ENCODE data around the gene ZFP90.
A peak's percentile ranks its signal among the peaks of the same experiment; 100 is the strongest.

Gene ZFP90

DNA sequence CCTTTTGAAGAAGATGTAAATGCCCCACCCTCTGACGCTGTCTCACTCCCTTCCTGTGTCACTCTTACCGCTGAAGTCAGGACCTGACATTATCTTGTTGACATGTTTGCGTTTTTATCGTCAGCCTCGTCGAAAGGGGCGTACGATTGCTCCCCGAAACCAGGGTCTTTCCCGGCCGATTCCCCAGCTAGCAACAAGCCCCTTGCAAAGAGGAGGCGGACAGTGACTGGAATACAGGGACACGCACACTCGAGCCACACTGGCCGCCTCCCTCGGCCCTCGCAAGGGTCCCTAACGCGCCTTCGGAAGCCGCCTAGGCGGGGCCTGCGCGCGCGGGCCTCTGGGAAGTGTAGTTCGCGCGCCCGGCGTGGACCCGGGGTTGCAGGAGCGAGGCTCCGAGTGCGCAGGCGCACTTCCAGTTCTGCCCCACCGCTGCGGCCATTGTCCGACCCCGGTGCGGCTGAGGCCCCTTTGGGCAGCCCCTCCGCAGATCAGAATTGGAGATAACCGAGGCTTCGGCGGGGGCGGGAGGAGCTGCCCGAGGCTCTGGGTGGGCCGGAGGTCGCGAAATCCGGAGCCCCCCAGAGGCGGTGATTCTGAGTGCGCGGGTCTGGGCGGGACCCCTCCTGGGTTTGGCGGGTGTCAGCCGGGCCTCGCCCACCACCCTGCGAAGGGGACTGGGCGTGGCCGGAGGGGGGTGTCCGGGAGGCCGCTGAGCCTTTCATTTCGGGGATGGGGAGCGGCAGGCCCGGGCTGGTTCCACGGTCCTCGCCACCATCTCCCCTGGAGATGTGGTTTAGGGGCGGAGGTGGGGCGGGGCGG lies at the start of gene ZFP90:
ZFP90 (plus strand) TSS at position 412 of the 822 bp plus-strand sequence. CDS start 502 bp downstream, outside the sequence.
- H3K9ac ChIP-seq (ENCODE audit: low read length): peak within 1 kb of the TSS; percentile 80
- peak within 1 kb of the TSS; percentile 93 for H3K4me3 ChIP-seq (ENCODE audit: low read length)
- TF ChIP-seq, protein P1, sequence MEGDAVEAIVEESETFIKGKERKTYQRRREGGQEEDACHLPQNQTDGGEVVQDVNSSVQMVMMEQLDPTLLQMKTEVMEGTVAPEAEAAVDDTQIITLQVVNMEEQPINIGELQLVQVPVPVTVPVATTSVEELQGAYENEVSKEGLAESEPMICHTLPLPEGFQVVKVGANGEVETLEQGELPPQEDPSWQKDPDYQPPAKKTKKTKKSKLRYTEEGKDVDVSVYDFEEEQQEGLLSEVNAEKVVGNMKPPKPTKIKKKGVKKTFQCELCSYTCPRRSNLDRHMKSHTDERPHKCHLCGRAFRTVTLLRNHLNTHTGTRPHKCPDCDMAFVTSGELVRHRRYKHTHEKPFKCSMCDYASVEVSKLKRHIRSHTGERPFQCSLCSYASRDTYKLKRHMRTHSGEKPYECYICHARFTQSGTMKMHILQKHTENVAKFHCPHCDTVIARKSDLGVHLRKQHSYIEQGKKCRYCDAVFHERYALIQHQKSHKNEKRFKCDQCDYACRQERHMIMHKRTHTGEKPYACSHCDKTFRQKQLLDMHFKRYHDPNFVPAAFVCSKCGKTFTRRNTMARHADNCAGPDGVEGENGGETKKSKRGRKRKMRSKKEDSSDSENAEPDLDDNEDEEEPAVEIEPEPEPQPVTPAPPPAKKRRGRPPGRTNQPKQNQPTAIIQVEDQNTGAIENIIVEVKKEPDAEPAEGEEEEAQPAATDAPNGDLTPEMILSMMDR (IDR thresholded peaks at IDR 0.05; ENCODE audit: low read depth, low read length): no peak
- TF ChIP-seq EZH2phosphoT487 (IDR thresholded peaks at IDR 0.05; ENCODE audit: low read depth): no peak
- H3K36me3 ChIP-seq (replicated peaks; ENCODE audit: low read depth, low read length): peaks cover 28% of the 10 kb centered on the region
- peak within 1 kb of the TSS; percentile 99 for H3K4me2 ChIP-seq (ENCODE audit: low read length)
- no peaks in the 10 kb centered on the region for H3K9me3 ChIP-seq (ENCODE audit: insufficient read depth, low read length)
- H3K27me3 ChIP-seq (ENCODE audit: low read depth, low read length): no peaks in the 10 kb centered on the region
- peak within 1 kb of the TSS; percentile 31 for H3K27ac ChIP-seq (ENCODE audit: low read length)
- peaks cover 11% of the 10 kb centered on the region; the same call in 1 of the 2 replicates for H3K4me1 ChIP-seq (ENCODE audit: low read length)
- peak within 1 kb of the TSS; percentile 91 for H2AFZ ChIP-seq (ENCODE audit: low read depth, low read length)
- H4K20me1 ChIP-seq (ENCODE audit: insufficient read depth, low read length): no peaks in the 10 kb centered on the region
- peaks cover 7% of the 10 kb centered on the region; the same call in 1 of the 2 replicates for H3K79me2 ChIP-seq (ENCODE audit: low read length)

DNA sequence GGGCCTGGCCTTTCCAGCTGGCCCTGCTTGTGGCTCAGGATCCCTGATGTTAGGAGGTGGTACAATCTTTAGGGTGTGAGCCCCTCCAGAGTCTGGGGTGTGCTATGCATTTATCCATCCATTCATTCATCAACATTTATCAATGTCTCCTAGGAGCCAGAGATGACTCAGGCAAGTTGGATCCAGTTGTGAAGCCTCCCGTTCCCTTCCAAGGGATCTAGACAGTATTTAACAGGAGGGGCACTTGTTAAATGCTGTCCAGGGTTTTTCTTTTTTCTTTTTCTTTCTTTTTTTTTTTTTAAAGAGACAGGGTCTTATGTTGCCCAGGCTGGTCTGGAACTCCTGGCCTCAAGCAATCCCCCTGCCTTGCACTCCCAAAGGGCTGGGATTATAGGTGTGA lies 48.7 kb upstream of the ZFP90 start:
- no peak overlapping the region for H3K4me3 ChIP-seq (ENCODE audit: low read length)
- no peaks in the 10 kb centered on the region for H3K79me2 ChIP-seq (ENCODE audit: low read length)
- TF ChIP-seq EZH2phosphoT487 (IDR thresholded peaks at IDR 0.05; ENCODE audit: low read depth): no peak
- TF ChIP-seq, protein P1 (IDR thresholded peaks at IDR 0.05; ENCODE audit: low read depth, low read length): no peak
- H3K9ac ChIP-seq (ENCODE audit: low read length): no peak overlapping the region
- H3K4me1 ChIP-seq (ENCODE audit: low read length): peaks cover 3% of the 10 kb centered on the region; the same call in 1 of the 2 replicates
- no peak overlapping the region for H2AFZ ChIP-seq (ENCODE audit: low read depth, low read length)
- H3K27ac ChIP-seq (ENCODE audit: low read length): no peak overlapping the region
- H3K4me2 ChIP-seq (ENCODE audit: low read length): no peak overlapping the region
- H3K36me3 ChIP-seq (replicated peaks; ENCODE audit: low read depth, low read length): no peaks in the 10 kb centered on the region
- peaks cover 4% of the 10 kb centered on the region; the same call in 1 of the 2 replicates for H3K9me3 ChIP-seq (ENCODE audit: insufficient read depth, low read length)
- H4K20me1 ChIP-seq (ENCODE audit: insufficient read depth, low read length): no peaks in the 10 kb centered on the region
- no peaks in the 10 kb centered on the region for H3K27me3 ChIP-seq (ENCODE audit: low read depth, low read length)

DNA sequence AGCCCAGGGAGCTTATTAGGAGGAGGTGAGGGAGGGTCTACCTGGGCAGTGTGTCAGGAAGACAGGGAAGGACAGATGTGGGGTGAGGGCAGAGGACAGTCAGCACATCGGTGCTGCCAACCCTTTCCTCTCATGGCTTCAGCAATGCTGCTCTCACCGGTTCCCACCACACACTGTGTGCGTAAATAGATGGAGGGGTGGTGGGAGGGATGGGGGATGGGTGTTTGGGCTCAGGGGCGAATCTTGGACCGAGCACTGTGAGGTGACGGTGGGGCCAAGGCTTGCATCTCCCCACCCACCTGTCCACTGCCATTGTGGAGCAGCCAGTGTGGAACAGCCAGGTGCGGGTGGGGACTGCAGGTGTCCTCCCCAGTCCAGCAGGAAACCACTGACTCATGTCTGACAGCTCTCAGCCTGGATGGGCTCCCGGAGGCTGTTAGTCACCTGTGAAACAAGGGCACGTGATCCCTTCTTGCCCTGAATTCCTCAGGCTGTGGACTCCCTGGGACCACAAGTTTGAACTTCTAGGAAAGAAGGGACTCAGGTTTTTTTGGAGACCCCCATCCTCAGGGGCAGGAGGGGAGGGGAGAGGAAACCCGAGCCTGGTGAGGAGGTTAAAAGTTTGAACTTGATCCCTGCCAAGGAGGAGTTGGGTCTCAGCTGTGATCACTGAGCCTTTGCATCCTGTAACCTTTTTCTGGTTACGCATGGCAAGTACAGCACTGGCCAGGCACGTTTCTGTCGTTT lies 48.1 kb upstream of the ZFP90 start:
- Histone ChIP-seq H3K79me2 (ENCODE audit: low read length) (no peaks in the 10 kb centered on the region), H3K27ac (ENCODE audit: low read length) (no peak overlapping the region), H3K4me2 (ENCODE audit: low read length) (no peak overlapping the region), H3K36me3 (replicated peaks; ENCODE audit: low read depth, low read length) (no peaks in the 10 kb centered on the region), H4K20me1 (ENCODE audit: insufficient read depth, low read length) (no peaks in the 10 kb centered on the region), H3K9me3 (ENCODE audit: insufficient read depth, low read length) (peaks cover 4% of the 10 kb centered on the region; the same call in 1 of the 2 replicates), H3K9ac (ENCODE audit: low read length) (no peak overlapping the region), H3K4me1 (ENCODE audit: low read length) (peaks cover 3% of the 10 kb centered on the region; the same call in 1 of the 2 replicates), H2AFZ (ENCODE audit: low read depth, low read length) (no peak overlapping the region), H3K27me3 (ENCODE audit: low read depth, low read length) (no peaks in the 10 kb centered on the region), H3K4me3 (ENCODE audit: low read length) (no peak overlapping the region)
- TF ChIP-seq, protein P1 (IDR thresholded peaks at IDR 0.05; ENCODE audit: low read depth, low read length): no peak
- no peak for TF ChIP-seq EZH2phosphoT487 (IDR thresholded peaks at IDR 0.05; ENCODE audit: low read depth)

DNA sequence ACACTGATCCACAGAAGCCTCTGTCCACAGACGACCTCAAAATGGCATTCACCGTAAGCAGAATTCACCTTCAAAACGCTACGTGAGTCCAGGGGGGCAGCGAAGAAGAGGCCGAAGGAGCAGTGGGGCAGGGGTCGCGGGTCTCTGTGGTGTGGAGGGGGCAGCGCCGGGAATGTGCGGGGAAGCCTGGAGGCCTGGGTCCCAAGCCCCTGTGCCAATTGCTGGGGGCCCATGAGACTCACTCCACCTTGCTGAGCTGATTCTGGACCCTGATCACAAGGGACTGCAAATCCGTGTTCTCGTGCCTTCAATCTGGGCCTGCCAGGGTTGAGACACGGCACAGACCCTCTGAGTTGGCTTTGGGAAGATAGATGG lies 47.5 kb upstream of the ZFP90 start:
- no peak for TF ChIP-seq EZH2phosphoT487 (IDR thresholded peaks at IDR 0.05; ENCODE audit: low read depth)
- TF ChIP-seq, protein P1 (IDR thresholded peaks at IDR 0.05; ENCODE audit: low read depth, low read length): no peak
- no peaks in the 10 kb centered on the region for H3K36me3 ChIP-seq (replicated peaks; ENCODE audit: low read depth, low read length)
- H3K79me2 ChIP-seq (ENCODE audit: low read length): no peaks in the 10 kb centered on the region
- no peak overlapping the region for H3K4me2 ChIP-seq (ENCODE audit: low read length)
- no peak overlapping the region for H3K27ac ChIP-seq (ENCODE audit: low read length)
- H3K4me3 ChIP-seq (ENCODE audit: low read length): no peak overlapping the region
- H3K9ac ChIP-seq (ENCODE audit: low read length): no peak overlapping the region
- no peaks in the 10 kb centered on the region for H3K27me3 ChIP-seq (ENCODE audit: low read depth, low read length)
- H3K9me3 ChIP-seq (ENCODE audit: insufficient read depth, low read length): peaks cover 4% of the 10 kb centered on the region; the same call in 1 of the 2 replicates
- no peaks in the 10 kb centered on the region for H4K20me1 ChIP-seq (ENCODE audit: insufficient read depth, low read length)
- peaks cover 3% of the 10 kb centered on the region; the same call in 1 of the 2 replicates for H3K4me1 ChIP-seq (ENCODE audit: low read length)
- no peak overlapping the region for H2AFZ ChIP-seq (ENCODE audit: low read depth, low read length)
